ENCODE results near the gene PDE6B.
"Not testable (repeated sequence)": the region's sequence is repeated elsewhere in the genome, so short reads cannot be mapped to it uniquely, and the experiment has no call there.

The PDE6B gene

GRCh38 chr4:633976-634598 is 8.7 kb downstream of the PDE6B start:
- peak in 4 of 10 donors; percentile 4 to 80 (median 54) for DNase-seq
- intact Hi-C loops (cut with DNase I): no loop called here

- peak in 3 of 10 donors; percentile 2 to 65 (median 24) for DNase-seq
- intact Hi-C loops (cut with DNase I): no loop called here
These were observed 9.2 kb downstream of the PDE6B start for GRCh38 chr4:634599-634985.

GRCh38 chr4:635066-635835 is 9.9 kb downstream of the PDE6B start:
- intact Hi-C loops (cut with DNase I): not testable (repeated sequence)
- DNase-seq: peak in 4 of 10 donors; percentile 1 to 76 (median 58)

GRCh38 chr4:635851-636627 is 10.7 kb downstream of the PDE6B start:
- DNase-seq: peak in 4 of 10 donors; percentile 4 to 79 (median 65)
- intact Hi-C loops (cut with DNase I): no loop called here

GRCh38 chr4:636628-637159 is 11.3 kb downstream of the PDE6B start:
- DNase-seq: peak in 4 of 10 donors; percentile 4 to 78 (median 46)
- intact Hi-C loops (cut with DNase I): no loop called here

GRCh38 chr4:637536-638280 is 12.3 kb downstream of the PDE6B start:
- DNase-seq: peak in 5 of 10 donors; percentile 18 to 87 (median 64)
- intact Hi-C loops (cut with DNase I): no loop called here

- DNase-seq: peak in 2 of 10 donors; percentile 11 to 14
- intact Hi-C loops (cut with DNase I): not testable (repeated sequence)
These were observed 17.0 kb downstream of the PDE6B start for GRCh38 chr4:642366-642765.

- intact Hi-C loops (cut with DNase I): no loop called here
- peak in 4 of 10 donors; percentile 61 to 91 (median 84) for DNase-seq
These were observed 21.1 kb downstream of the PDE6B start for GRCh38 chr4:646460-646859.

GRCh38 chr4:647481-647880 is 22.1 kb downstream of the PDE6B start:
- peak in 3 of 10 donors; percentile 34 to 55 (median 35) for DNase-seq
- intact Hi-C loops (cut with DNase I): no loop called here

GRCh38 chr4:648579-649292 is 23.4 kb downstream of the PDE6B start:
- intact Hi-C loops (cut with DNase I): no loop called here
- peak in 3 of 10 donors; percentile 54 to 75 (median 67) for DNase-seq

- peak in 1 of 10 donors; percentile 71 for DNase-seq
- intact Hi-C loops (cut with DNase I): no loop called here
These were observed 23.9 kb downstream of the PDE6B start for GRCh38 chr4:649293-649625.

- peak in 3 of 10 donors; percentile 55 to 80 (median 59) for DNase-seq
- intact Hi-C loops (cut with DNase I): no loop called here
These were observed 24.5 kb downstream of the PDE6B start for GRCh38 chr4:649751-650310.

GRCh38 chr4:650461-650860 is 25.1 kb downstream of the PDE6B start:
- intact Hi-C loops (cut with DNase I): no loop called here
- DNase-seq: peak in 4 of 10 donors; percentile 55 to 92 (median 88)

GRCh38 chr4:650951-651883 is 25.8 kb downstream of the PDE6B start:
- DNase-seq: peak; percentile 53 to 96 (median 77)
- intact Hi-C loops (cut with DNase I): no loop called here

GRCh38 chr4:651884-652642 is 26.7 kb downstream of the PDE6B start:
- intact Hi-C loops (cut with DNase I): no loop called here
- DNase-seq: peak in 3 of 10 donors; percentile 46 to 78 (median 77)

GRCh38 chr4:653080-653821 is 27.9 kb downstream of the PDE6B start:
- intact Hi-C loops (cut with DNase I): no loop called here
- peak in 3 of 10 donors; percentile 69 to 88 (median 77) for DNase-seq
